HCT116 (cell line): Measurements from ENCODE around the gene KRT39. TPM values are rescaled to one million over a fixed set of nuclear protein-coding genes. Genes with fewer than 3 reads are reported as not detected.

ENCODE experiments used
- ATAC-seq: fragments of 200-7000 bp; cut with Tn5 transposase; 2 replicates; pipeline ENCODE4 v1.9.1; 2020; ENCODE audit warnings: mild to moderate bottlenecking, moderate library complexity
- BruUV-seq: library from RNA; stranded (reverse); fragments of 400-500 nt; replicated peaks from 2 replicates; lab custom pipeline; 2021; lab: Mats Ljungman, UMichigan
- CTCF ChIA-PET: fragments of 300-600 bp; sonication (Branson Sonifier 250); formaldehyde crosslinking; loops from one replicate; lab custom pipeline; 2021; ENCODE audit warnings: antibody characterized with exemption; lab: Charles Lee
- POLR2A ChIA-PET: fragments of 300-600, 350-600 bp; sonication (Branson Sonifier 250); formaldehyde crosslinking; loops from one replicate; lab custom pipeline; 2021; ENCODE audit warnings: antibody characterized with exemption; lab: Charles Lee
- RAD21 ChIA-PET, 2 experiments: fragments of 300-600 bp; sonication (Branson Sonifier 250); formaldehyde crosslinking; loops; one replicate each; lab custom pipeline; 2023; ENCODE audit warnings: low total read pairs in 2 of 2; ENCODE audit not compliant: uncharacterized antibody in 2 of 2, unreplicated experiment in 2 of 2, low non-redundant PET in 1 of 2; lab: Charles Lee
- DNase-seq: peaks from one replicate; pipeline ENCODE4 v3.0.0-alpha.2; 2010; ENCODE audit warnings: low read depth, low spot score
- H2AFZ ChIP-seq: fragments of 200-600 bp; shearing (Covaris generic), sonication (generic); 2 replicates; pipeline ENCODE4 v1.6.1; 2017; ENCODE audit warnings: low read depth, mixed run types, mixed read lengths, antibody characterized with exemption, low read length; ENCODE audit not compliant: poor library complexity, severe bottlenecking
- H3K27ac ChIP-seq: 2 replicates; pipeline ENCODE4 v1.5.1; 2012; ENCODE audit warnings: low read depth, low read length
- H3K27me3 ChIP-seq: fragments of 200-600 bp; sonication (generic); 2 replicates; pipeline ENCODE4 v1.6.1; 2016; ENCODE audit warnings: mixed run types, low read length, mixed read lengths; ENCODE audit not compliant: insufficient read depth
- H3K36me3 ChIP-seq, 2 experiments: fragments of 200-500 bp in 1 of 2; fragments of 200-600 bp in 1 of 2; sonication (Bioruptor generic) in 1 of 2; sonication (generic) in 1 of 2; 2 replicates each; pipeline versions ENCODE4 v1.5.1 to v1.6.1; 2014 to 2016; ENCODE audit warnings: low read length in 2 of 2, inconsistent platforms in 1 of 2, mixed read lengths in 1 of 2, mixed run types in 1 of 2; ENCODE audit not compliant: insufficient read depth in 2 of 2, control insufficient read depth in 1 of 2
- H3K4me1 ChIP-seq, 2 experiments: fragments of 200-600 bp in 1 of 2; sonication (generic) in 1 of 2; 2 replicates each; pipeline versions ENCODE4 v1.5.1 to v1.6.1; 2012 to 2017; ENCODE audit warnings: low read length in 2 of 2, inconsistent platforms in 1 of 2, mild to moderate bottlenecking in 1 of 2, mixed read lengths in 1 of 2, mixed run types in 1 of 2, moderate library complexity in 1 of 2; ENCODE audit not compliant: insufficient read depth in 2 of 2, control insufficient read depth in 1 of 2
- H3K4me2 ChIP-seq: fragments of 200-600 bp; sonication (generic); 2 replicates; pipeline ENCODE4 v1.6.1; 2017; ENCODE audit warnings: mixed run types, low read length, mixed read lengths
- H3K4me3 ChIP-seq, 2 experiments: fragments of 200-600 bp in 1 of 2; sonication (generic) in 1 of 2; replicated peaks in 1 of 2; 2 replicates each; pipeline ENCODE4 v1.5.1; 2011 to 2016; ENCODE audit warnings: low read length in 2 of 2, control low read depth in 1 of 2, low read depth in 1 of 2, mild to moderate bottlenecking in 1 of 2, mixed read lengths in 1 of 2, mixed run types in 1 of 2
- H3K79me2 ChIP-seq: fragments of 200-600 bp; sonication (generic); 2 replicates; pipeline ENCODE4 v1.6.1; 2017; ENCODE audit warnings: mild to moderate bottlenecking, mixed run types, low read length, moderate library complexity, mixed read lengths; ENCODE audit not compliant: insufficient read depth
- H3K9ac ChIP-seq: fragments of 200-600 bp; sonication (generic); 2 replicates; pipeline ENCODE4 v1.6.1; 2016; ENCODE audit warnings: low read length, mixed read lengths
- H3K9me2 ChIP-seq: fragments of 200-600 bp; sonication (generic), shearing (Covaris generic); 2 replicates; pipeline ENCODE4 v1.6.1; 2017; ENCODE audit warnings: mixed run types, mild to moderate bottlenecking, moderate library complexity; ENCODE audit not compliant: insufficient read depth
- H3K9me3 ChIP-seq, 2 experiments: fragments of 200-500 bp in 1 of 2; fragments of 200-600 bp in 1 of 2; sonication (Bioruptor generic) in 1 of 2; sonication (generic) in 1 of 2; 2 replicates each; pipeline ENCODE4 v1.6.1; 2014 to 2017; ENCODE audit warnings: low read length in 2 of 2, mixed read lengths in 2 of 2, inconsistent platforms in 1 of 2, low read depth in 1 of 2, mild to moderate bottlenecking in 1 of 2, mixed run types in 1 of 2, moderate library complexity in 1 of 2; ENCODE audit not compliant: control insufficient read depth in 1 of 2, insufficient read depth in 1 of 2
- H4K20me1 ChIP-seq: fragments of 200-600 bp; sonication (generic), shearing (Covaris generic); 2 replicates; pipeline ENCODE4 v1.6.1; 2017; ENCODE audit warnings: mixed run types, mild to moderate bottlenecking, moderate library complexity; ENCODE audit not compliant: insufficient read depth
- CBX3 ChIP-seq: IDR thresholded peaks from 2 replicates; pipeline ENCODE4 v1.6.1; 2012; ENCODE audit warnings: low read depth
- CEBPB ChIP-seq: IDR thresholded peaks from 2 replicates; pipeline ENCODE4 v1.6.1; 2012; ENCODE audit warnings: low read depth
- CTCF ChIP-seq, 3 experiments: fragments of 200-600 bp in 1 of 3; sonication (generic) in 1 of 3; IDR thresholded peaks in 2 of 3; conservative IDR thresholded peaks in 1 of 3; 2 replicates each; pipeline ENCODE4 v1.5.1; 2012 to 2017; ENCODE audit warnings: low read depth in 2 of 3, low read length in 2 of 3, antibody characterized with exemption in 1 of 3, borderline replicate concordance in 1 of 3, control low read depth in 1 of 3, mild to moderate bottlenecking in 1 of 3, mixed read lengths in 1 of 3, mixed run types in 1 of 3, moderate library complexity in 1 of 3; ENCODE audit not compliant: insufficient read depth in 1 of 3
- ELF1 ChIP-seq: IDR thresholded peaks from 2 replicates; pipeline ENCODE4 v1.6.1; 2012; ENCODE audit warnings: low read depth, borderline replicate concordance
- EZH2phosphoT487 ChIP-seq: fragments of 200-600 bp; IDR thresholded peaks from 2 replicates; pipeline ENCODE4 v1.6.1; 2018; ENCODE audit warnings: antibody characterized with exemption, borderline replicate concordance
- JUND ChIP-seq: IDR thresholded peaks from 2 replicates; pipeline ENCODE4 v1.6.1; 2012
- MAX ChIP-seq: IDR thresholded peaks from 2 replicates; pipeline ENCODE4 v1.6.1; 2012
- POLR2A ChIP-seq: IDR thresholded peaks from 2 replicates; pipeline ENCODE4 v1.7.0; 2011; ENCODE audit warnings: borderline replicate concordance; ENCODE audit not compliant: insufficient read depth, insufficient read length; ENCODE audit errors: extremely low read depth
- POLR2AphosphoS5 ChIP-seq: IDR thresholded peaks from 2 replicates; pipeline ENCODE4 v1.6.1; 2011; ENCODE audit warnings: mild to moderate bottlenecking, low read depth, low read length, moderate library complexity
- RAD21 ChIP-seq: IDR thresholded peaks from 2 replicates; pipeline ENCODE4 v1.6.1; 2012; ENCODE audit warnings: low read depth, mild to moderate bottlenecking
- REST ChIP-seq: IDR thresholded peaks from 2 replicates; pipeline ENCODE4 v1.6.1; 2012; ENCODE audit warnings: low read depth
- SIN3A ChIP-seq: IDR thresholded peaks from 2 replicates; pipeline ENCODE4 v1.6.1; 2012; ENCODE audit warnings: low read depth
- SP1 ChIP-seq: IDR thresholded peaks from 2 replicates; pipeline ENCODE4 v1.6.1; 2012; ENCODE audit warnings: low read depth
- TCF7L2 ChIP-seq: IDR thresholded peaks from 2 replicates; pipeline ENCODE4 v1.7.0; 2011; ENCODE audit warnings: borderline replicate concordance, inconsistent platforms; ENCODE audit not compliant: insufficient read depth, insufficient read length; ENCODE audit errors: extremely low read depth
- YY1 ChIP-seq: IDR thresholded peaks from 2 replicates; pipeline ENCODE4 v1.6.1; 2011; ENCODE audit warnings: low read length, low read depth, moderate library complexity, mild to moderate bottlenecking; ENCODE audit not compliant: insufficient replicate concordance; ENCODE audit errors: extremely low read depth
- ZFX ChIP-seq: fragments of 450-650 bp; IDR thresholded peaks from 2 replicates; pipeline ENCODE4 v1.6.1; 2017
- intact Hi-C: fragments of 100-400 bp; cut with micrococcal nuclease; formaldehyde crosslinking; loops from 2 replicates; pipeline ENCODE4 v1.10.0; 2022
- total RNA-seq: library from RNA; stranded (reverse); gene quantifications from one replicate; pipeline ENCODE4 v1.2.1, GENCODE V29; 2021; ENCODE audit not compliant: unreplicated experiment
- TF ChIP-seq, protein P1 (sequence below): IDR thresholded peaks from 2 replicates; pipeline ENCODE4 v1.6.1; 2012

The KRT39 gene
- total RNA-seq, 1 experiment from 2014 or later: not detected

- Histone ChIP-seq H3K27ac (no peak overlapping the region), H3K4me3 (no peak overlapping the region), H2AFZ (peak overlapping the region; percentile 48), H3K27me3 (no peaks in the 10 kb centered on the region), H3K9me2 (no peaks in the 10 kb centered on the region), H3K9ac (no peak overlapping the region), H3K9me3 (no peaks in the 10 kb centered on the region), H3K79me2 (no peaks in the 10 kb centered on the region), H3K4me2 (no peak overlapping the region), H4K20me1 (no peaks in the 10 kb centered on the region), H3K36me3 (no peaks in the 10 kb centered on the region), H3K4me1 (peaks cover 4% of the 10 kb centered on the region in 2 experiments; a peak in 3 of 4 replicates)
- ChIA-PET POLR2A (no interaction called here), CTCF (no interaction called here), RAD21 (no interaction called here)
- DNase-seq (no peak), ATAC-seq (no peak)
- no TSS peak for BruUV-seq
- intact Hi-C loops: no loop called here
- TF ChIP-seq RAD21 (no peak), SP1 (no peak), ZFX (no peak), SIN3A (no peak), CBX3 (no peak)
Observed at GRCh38 chr17:40981115-40981514, 14.4 kb upstream of the KRT39 start.

GRCh38 chr17:40980596-40980995 lies 13.8 kb upstream of the KRT39 start:
- TF ChIP-seq, protein P1, sequence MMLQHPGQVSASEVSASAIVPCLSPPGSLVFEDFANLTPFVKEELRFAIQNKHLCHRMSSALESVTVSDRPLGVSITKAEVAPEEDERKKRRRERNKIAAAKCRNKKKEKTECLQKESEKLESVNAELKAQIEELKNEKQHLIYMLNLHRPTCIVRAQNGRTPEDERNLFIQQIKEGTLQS: no peak
- TF ChIP-seq RAD21: no peak
- TF ChIP-seq CTCF (IDR thresholded peaks at IDR 0.05 in 2 of 3, conservative IDR thresholded peaks at IDR 0.05 in 1 of 3; ENCODE audit: borderline replicate concordance in 1 of 3, insufficient read depth in 1 of 3, low read depth in 2 of 3, low read length in 2 of 3): no peak
- no peak for TF ChIP-seq ZFX
- no peak for TF ChIP-seq REST
- no peak for TF ChIP-seq CBX3
- no peak for TF ChIP-seq TCF7L2
- TF ChIP-seq ELF1: no peak
- no peak for TF ChIP-seq MAX
- no peak for TF ChIP-seq EZH2phosphoT487
- no peak for TF ChIP-seq JUND
- no peak for TF ChIP-seq POLR2A
- TF ChIP-seq POLR2AphosphoS5: no peak
- TF ChIP-seq YY1: no peak
- no peak for TF ChIP-seq CEBPB
- H3K9ac ChIP-seq: no peak overlapping the region

More at GRCh38 chr17:40980596-40980995, 13.8 kb upstream of the KRT39 start:
- intact Hi-C loops: no loop called here
- H3K79me2 ChIP-seq: no peaks in the 10 kb centered on the region
- ChIA-PET CTCF (no interaction called here), RAD21 (no interaction called here), POLR2A (no interaction called here)
- no TSS peak for BruUV-seq
- H3K4me3 ChIP-seq: no peak overlapping the region
- H3K9me2 ChIP-seq: no peaks in the 10 kb centered on the region
- no peaks in the 10 kb centered on the region for H3K36me3 ChIP-seq
- no peak overlapping the region for H2AFZ ChIP-seq
- DNase-seq: no peak
- no peaks in the 10 kb centered on the region for H3K27me3 ChIP-seq
- H3K4me2 ChIP-seq: no peak overlapping the region
- peaks cover 4% of the 10 kb centered on the region in 2 experiments; a peak in 3 of 4 replicates for H3K4me1 ChIP-seq
- H4K20me1 ChIP-seq: no peaks in the 10 kb centered on the region
- no peaks in the 10 kb centered on the region for H3K9me3 ChIP-seq
- ATAC-seq: no peak
- H3K27ac ChIP-seq: no peak overlapping the region
